LNCAP (cell line): Measurements from ENCODE around the gene PAK6.

Source experiments
- CTCF ChIP-seq: fragments of 450-650 bp; IDR thresholded peaks from 2 replicates; pipeline ENCODE4 v1.5.1; 2017; ENCODE audit warnings: mild to moderate bottlenecking

Gene PAK6

GRCh38 chr15:40234783-40235182 is 4.1 kb upstream of the PAK6 start:
- TF ChIP-seq CTCF: no peak

GRCh38 chr15:40235201-40235885 is 3.5 kb upstream of the PAK6 start:
- no peak for TF ChIP-seq CTCF

GRCh38 chr15:40239404-40239692 is 485 bp downstream of the PAK6 start:
- TF ChIP-seq CTCF: no peak

- no peak for TF ChIP-seq CTCF
Measured at GRCh38 chr15:40239693-40240618, 1.1 kb downstream of the PAK6 start.

GRCh38 chr15:40240619-40241221 is 1.9 kb downstream of the PAK6 start:
- no peak for TF ChIP-seq CTCF

- TF ChIP-seq CTCF: no peak
Measured at GRCh38 chr15:40241269-40242212, 2.7 kb downstream of the PAK6 start.

GRCh38 chr15:40242213-40242599 is 3.3 kb downstream of the PAK6 start:
- no peak for TF ChIP-seq CTCF
